SIG-M5 treated with dmso at 0.1 percent for 504 hours (cell line): ENCODE data around the gene KRTAP20-2.

Experiments
- DNase-seq: peaks from one replicate; lab custom pipeline; 2025; ENCODE audit not compliant: unreplicated experiment; lab: John Stamatoyannopoulos, UW

KRTAP20-2 gene

DNA sequence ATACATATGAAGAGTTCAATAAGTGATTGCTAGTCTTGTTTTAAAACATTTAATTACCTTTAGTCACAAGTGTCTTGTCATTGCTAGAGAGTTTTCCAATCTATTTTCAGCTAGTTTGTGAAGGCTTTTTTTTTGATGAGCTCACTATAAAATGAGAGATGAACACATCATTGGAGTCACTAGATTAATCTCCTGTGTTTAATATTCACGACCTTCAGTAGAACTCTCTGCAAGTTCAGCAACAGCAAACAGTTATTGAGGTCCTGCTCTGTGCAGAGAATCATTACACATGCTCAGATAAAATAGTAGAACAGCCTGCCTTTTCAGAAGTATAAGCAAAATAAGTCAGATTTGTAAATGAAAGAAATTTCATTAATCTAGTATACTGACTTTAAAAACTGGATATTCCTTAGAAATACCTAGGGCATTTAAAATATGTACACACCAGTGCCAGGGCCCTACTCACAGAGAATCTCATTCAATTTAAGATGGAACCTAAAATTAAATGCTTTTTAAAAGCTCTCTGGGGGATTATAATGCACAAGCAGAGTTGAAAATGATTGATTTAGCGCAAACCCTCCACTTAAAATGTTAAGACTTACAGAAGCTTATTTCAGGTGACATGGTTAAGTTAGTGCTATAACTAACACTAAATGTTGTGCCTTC, 38.1 kb downstream of the KRTAP20-2 start:
- DNase-seq, result no peak

DNA sequence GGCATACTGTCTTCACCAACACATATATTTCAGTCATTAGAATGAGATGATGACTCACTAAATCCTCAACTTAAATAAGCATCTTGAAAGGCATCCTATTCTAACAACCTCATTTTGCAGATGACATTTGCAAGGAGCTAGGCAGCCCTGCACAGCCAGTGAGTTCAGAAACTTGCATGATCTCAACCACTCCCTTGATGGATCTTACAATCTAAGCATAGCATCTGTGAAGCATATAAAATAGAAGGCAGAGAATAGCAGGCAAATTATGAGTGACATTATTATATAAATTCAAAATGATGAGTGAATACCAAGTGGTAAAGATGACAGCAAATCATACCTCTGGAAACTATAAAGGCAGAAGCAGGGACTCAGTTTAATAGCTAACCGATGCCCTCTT, 39.3 kb downstream of the KRTAP20-2 start:
- DNase-seq, result no peak

DNA sequence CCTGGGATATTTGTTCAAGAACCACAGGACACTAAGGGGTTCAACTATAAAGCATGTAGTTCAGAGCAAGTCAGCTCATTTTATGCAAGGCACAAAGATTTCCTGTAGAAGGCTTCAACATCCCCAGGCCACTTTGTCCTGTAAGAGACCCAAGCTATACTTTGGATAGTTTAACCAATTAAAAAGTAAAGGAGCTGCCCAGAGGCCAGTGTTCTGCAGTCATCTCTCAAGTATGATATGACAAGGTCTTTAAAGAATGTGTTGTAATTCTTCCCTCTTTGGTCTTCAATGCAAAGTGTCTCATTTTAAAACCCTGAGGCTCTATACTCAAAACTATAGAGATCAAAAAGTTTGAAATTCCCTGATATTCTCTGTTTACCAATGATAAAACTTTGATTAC, 41.7 kb downstream of the KRTAP20-2 start:
- DNase-seq, result no peak

DNA sequence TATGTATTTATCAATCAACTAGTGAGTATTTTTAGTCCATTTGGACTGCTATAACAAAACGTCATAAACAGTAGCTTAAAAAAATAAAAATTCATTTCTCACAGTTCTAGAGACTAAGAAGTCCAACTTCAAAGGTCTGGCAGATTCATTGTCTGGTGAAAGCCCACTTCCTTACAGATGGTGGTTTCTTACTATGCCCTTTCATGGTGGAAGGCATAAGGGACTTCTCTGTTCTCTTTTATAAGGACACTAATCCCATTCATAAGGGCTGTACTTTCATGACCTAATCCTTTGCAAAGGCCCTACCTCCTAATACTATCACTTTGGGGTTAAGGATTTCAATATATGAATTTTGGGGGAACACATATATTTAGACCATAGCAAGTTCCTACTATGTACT, 45.6 kb downstream of the KRTAP20-2 start:
- DNase-seq, result no peak

DNA sequence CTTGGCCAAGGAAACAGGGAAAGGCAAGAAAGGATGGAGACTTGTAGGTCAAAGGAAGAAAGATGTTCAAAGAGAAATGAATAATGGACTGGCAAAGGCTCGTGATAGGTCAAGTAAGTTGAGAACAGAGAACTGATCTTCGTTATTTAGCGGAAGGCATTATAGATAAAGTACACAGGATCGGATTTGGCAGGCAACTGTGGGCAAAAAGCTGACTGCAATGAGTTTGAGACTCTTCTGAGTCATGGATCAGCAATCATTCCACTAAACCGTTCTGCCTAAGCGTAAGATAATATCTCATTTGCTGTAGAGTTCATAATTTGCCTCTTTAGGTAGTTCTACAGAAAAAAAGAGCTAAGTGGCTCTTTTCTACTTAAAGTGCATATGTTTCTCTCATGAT, 49.5 kb downstream of the KRTAP20-2 start:
- DNase-seq, result no peak
